ENCODE data around the gene LYRM2. TPM values are rescaled to one million over a fixed set of nuclear protein-coding genes. Genes with fewer than 3 reads are reported as not detected.

Gene LYRM2
- total and polyA plus RNA-seq, 2 of the 8 experiments (the other 6 are each of a cell fraction or from before 2014, with no cell fraction given), result 7.3 to 25.7 TPM

DNA sequence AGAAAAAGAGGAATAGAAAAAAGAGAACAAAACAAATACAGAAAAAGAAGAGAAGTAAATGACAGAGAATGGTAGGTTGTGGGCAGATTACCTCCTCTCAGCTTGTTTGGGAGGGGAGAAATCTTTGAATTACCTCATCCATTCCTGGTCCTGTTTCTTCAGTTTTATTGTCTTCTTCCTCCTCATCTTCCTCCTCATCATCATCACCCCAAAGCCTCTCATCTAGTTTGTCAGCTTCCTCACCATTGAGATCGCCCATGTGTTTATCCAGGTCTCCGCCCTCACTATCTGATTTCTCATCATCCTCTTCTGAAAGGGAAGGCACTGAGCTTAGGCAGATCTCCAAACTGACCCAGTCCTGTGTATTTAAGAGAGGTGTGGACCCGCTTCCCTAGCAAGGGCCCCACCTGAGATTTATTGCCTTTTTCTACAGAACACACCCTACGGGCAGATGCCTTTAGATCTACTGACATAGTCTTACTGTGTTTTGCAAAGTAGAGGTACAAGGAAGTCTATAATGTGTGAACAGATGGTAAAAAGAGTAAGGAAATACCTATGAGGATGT lies 24.2 kb upstream of the LYRM2 start (continued):
- no peak for TF ChIP-seq JUN (IDR thresholded peaks at IDR 0.05; ENCODE audit: low read depth, low read length)
